IPS DF 6.9 (cell line): Measurements from ENCODE around the gene BCAS1.

Experiments
- DNase-seq: peaks from one replicate; pipeline ENCODE4 v3.0.0-alpha.2; 2013; ENCODE audit warnings: low read depth, low spot score
- H3K27ac ChIP-seq: one replicate; pipeline ENCODE4 v1.5.1; 2013; ENCODE audit warnings: low read length, control low read depth
- H3K27me3 ChIP-seq: 2 replicates; pipeline ENCODE4 v1.6.1; 2013; ENCODE audit warnings: mild to moderate bottlenecking, low read length; ENCODE audit not compliant: control insufficient read depth, insufficient read depth
- H3K36me3 ChIP-seq: 2 replicates; pipeline ENCODE4 v1.6.1; 2013; ENCODE audit warnings: low read length; ENCODE audit not compliant: control insufficient read depth, insufficient read depth
- H3K4me1 ChIP-seq: 2 replicates; pipeline ENCODE4 v1.6.1; 2013; ENCODE audit warnings: low read length; ENCODE audit not compliant: control insufficient read depth, insufficient read depth
- H3K4me3 ChIP-seq: 2 replicates; pipeline ENCODE4 v1.5.1; 2013; ENCODE audit warnings: mild to moderate bottlenecking, low read length
- H3K9me3 ChIP-seq: 2 replicates; pipeline ENCODE4 v1.6.1; 2013; ENCODE audit warnings: low read length, inconsistent platforms; ENCODE audit not compliant: control insufficient read depth, insufficient read depth
- WGBS: extraction: QIAGEN DNeasy Blood & Tissue Kit; methylation state at CpG from one replicate; pipeline ENCODE4 v1.1.7; 2013; ENCODE audit warnings: mixed read lengths, missing lambda C conversion rate; ENCODE audit not compliant: insufficient read length, insufficient coverage; 5-methylcytosine and 5-hydroxymethylcytosine counted together

The BCAS1 gene

DNA sequence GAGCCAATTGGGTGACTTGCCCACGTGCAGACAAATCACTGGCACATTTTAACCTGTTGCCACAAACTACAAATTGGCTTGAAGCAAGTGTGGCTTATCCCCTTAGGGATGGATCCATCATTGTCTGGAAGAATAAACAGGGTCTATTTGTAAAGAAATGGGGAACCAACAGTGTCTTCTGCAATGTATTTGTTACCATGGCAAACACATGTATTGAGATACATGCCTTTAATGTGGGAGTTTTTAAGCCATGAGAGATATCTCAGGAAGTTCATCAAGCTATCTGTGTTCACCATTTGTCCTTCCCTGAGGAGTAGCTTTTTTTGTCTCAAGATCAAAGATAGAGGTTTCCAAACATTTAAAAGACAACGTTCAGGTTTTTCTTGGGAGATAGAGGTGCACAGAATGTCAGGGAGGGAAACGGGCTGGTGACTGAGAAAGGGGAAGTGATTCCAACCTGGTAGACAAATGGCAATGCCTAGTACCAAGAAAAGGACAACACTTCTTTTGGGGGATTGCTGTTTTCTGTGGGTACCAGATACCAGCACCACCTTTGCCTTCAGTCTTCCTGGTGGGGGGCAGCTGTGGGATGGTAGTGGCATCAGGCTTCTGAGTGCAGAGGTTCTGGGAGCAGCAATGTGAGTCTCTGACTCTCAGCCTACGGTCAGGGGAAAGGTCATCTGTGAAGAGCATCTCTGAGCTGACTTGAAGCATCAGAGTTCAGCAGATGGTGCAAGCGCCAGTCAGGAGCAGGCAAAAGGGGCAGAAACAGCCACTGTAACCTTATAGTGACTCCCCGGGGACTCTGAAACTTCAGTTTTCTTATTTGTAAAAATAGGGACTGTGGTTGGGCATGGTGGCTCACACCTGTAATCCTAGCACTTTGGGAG lies 20.1 kb upstream of the BCAS1 start:
- H3K4me3 ChIP-seq = no peak overlapping the region
- WGBS = no CpG with 5 or more reads among the region's 6 CpGs
- no peak for DNase-seq
- H3K36me3 ChIP-seq = no peaks in the 10 kb centered on the region
- no peaks in the 10 kb centered on the region; the same call in 1 of the 2 replicates for H3K9me3 ChIP-seq
- H3K4me1 ChIP-seq = no peaks in the 10 kb centered on the region
- H3K27me3 ChIP-seq = no peaks in the 10 kb centered on the region
- no peak overlapping the region for H3K27ac ChIP-seq

DNA sequence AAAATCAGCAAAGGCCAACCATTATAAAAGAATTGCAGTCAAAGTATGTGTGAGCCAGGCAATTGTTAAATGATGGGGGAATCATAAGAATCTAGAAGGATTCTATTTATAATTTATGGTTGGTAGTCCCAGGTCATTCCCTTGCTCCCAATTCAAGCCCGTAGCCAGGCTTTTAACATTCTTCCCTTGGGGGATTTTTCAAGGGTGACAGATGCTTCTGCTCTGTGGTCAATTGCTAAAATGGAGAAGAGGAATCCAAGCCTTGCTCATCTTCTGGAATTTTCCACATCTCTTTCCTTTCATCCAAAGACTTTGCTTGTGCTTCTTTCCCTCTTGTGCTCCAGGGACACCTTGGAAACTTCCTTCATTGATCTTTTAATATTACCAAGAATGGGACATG lies 18.0 kb upstream of the BCAS1 start:
- no peaks in the 10 kb centered on the region; the same call in 1 of the 2 replicates for H3K9me3 ChIP-seq
- H3K27me3 ChIP-seq = no peaks in the 10 kb centered on the region
- no peak for DNase-seq
- H3K36me3 ChIP-seq = no peaks in the 10 kb centered on the region
- WGBS = no CpG with 5 or more reads among the region's 1 CpG
- no peak overlapping the region for H3K4me3 ChIP-seq
- no peak overlapping the region for H3K27ac ChIP-seq
- no peaks in the 10 kb centered on the region for H3K4me1 ChIP-seq

DNA sequence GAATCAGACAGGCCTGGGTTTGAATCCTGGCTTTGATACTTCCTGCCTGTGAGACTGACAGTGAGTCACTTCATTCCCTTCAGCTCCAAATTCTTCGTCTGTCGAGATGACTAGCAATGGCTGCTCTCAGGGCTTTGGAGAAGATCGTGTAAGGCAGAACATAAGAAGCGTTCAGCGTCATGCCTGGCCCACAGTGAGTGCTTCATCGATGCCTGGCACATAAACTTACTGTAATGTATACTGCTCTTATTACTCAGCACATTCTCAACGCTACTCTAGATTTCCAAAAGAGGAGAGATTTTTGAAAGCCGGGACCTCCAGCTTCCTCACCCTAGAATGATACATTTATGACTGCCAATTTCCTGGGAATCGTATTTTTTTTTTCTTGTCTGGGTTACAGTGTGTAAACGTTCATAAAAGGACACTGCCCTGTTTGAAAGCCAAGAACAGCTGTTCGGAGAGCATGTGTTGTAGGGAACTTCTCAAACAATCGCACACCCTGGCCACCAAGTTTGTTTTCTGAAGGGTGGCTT lies 16.2 kb upstream of the BCAS1 start:
- no peaks in the 10 kb centered on the region for H3K4me1 ChIP-seq
- no peak overlapping the region for H3K4me3 ChIP-seq
- H3K27ac ChIP-seq = no peak overlapping the region
- H3K9me3 ChIP-seq = no peaks in the 10 kb centered on the region; the same call in 1 of the 2 replicates
- no CpG with 5 or more reads among the region's 12 CpGs for WGBS
- H3K27me3 ChIP-seq = no peaks in the 10 kb centered on the region
- no peak for DNase-seq
- no peaks in the 10 kb centered on the region for H3K36me3 ChIP-seq

DNA sequence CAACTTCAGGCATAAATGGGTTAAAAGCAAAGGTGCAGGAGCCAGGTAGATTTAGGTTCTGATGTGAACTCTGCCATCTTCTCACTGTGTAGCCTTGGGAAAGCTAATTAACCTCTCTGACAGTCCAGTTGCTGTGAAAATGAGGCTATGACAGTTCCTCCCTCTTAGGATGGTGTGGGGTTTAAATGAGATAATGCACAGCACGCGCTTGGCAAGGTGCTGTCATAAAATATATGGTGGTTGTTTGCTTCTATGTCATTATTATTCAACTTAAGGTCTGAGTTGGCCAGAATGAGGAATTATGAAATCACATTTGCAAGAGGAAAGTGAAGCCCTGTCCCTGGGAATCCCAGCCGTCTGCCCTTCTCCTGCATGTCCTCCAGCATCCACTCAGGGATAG lies 15.5 kb upstream of the BCAS1 start:
- no peak overlapping the region for H3K4me3 ChIP-seq
- no peak for DNase-seq
- no CpG with 5 or more reads among the region's 3 CpGs for WGBS

DNA sequence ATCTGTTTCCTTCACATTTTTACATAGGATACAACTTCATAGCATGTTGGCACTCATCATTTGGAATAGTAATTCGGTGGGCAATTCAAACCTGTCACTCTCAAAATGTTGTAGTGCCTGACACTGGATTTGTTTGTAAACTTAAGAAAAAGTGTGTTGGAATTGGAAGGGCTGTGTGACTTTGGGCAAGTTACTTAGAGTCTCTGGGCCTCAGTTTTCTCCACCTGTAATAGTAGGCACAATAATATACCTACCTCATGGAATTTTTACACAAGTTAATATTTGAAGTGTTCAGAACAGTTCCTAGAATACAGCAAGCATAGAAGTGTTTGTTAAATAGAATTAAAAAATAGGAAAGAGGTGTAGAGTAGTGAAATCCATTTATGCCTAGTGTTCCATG lies 15.0 kb upstream of the BCAS1 start:
- WGBS = no CpG with 5 or more reads among the region's 1 CpG
- Histone ChIP-seq H3K27me3 (no peaks in the 10 kb centered on the region), H3K27ac (no peak overlapping the region)

More for the DNA sequence above, 15.5 kb upstream of the BCAS1 start:
- Histone ChIP-seq H3K4me1 (no peaks in the 10 kb centered on the region), H3K9me3 (no peaks in the 10 kb centered on the region; the same call in 1 of the 2 replicates), H3K27me3 (no peaks in the 10 kb centered on the region), H3K27ac (no peak overlapping the region), H3K36me3 (no peaks in the 10 kb centered on the region)

DNA sequence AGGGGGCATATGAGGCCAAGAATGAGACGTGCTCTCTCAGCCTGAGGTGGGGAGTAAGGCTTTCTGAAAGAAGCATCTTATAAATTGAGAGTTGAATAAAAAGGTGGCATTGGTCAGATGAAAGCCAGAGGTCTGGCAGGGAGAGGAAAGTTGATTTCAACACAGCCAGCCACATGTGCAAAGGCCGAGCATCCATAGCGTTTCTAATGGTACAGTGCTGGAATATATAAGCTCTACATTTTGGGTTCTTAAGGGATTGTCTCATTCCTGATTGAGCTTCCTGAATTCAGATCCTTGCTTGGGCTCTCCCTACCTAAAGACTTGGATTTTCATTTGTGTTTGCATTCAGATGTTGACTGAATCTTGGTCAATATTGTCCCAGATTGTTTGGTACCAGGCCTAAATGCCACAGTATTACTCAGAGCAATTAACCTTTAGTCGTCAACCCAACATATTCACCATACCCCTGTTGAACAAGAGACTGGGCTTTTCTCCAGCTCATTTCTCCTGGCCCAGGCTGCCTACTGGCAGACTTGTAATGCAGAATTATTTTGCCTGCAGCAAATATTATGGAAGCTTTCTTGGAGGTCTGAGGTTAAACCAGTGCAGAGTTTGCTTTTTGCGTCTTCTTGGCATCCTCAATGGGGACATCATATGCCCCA lies 14.5 kb upstream of the BCAS1 start:
- Histone ChIP-seq H3K4me1 (no peaks in the 10 kb centered on the region), H3K9me3 (no peaks in the 10 kb centered on the region; the same call in 1 of the 2 replicates), H3K36me3 (no peaks in the 10 kb centered on the region), H3K27me3 (no peaks in the 10 kb centered on the region), H3K27ac (no peak overlapping the region), H3K4me3 (no peak overlapping the region)
- no CpG with 5 or more reads among the region's 5 CpGs for WGBS
- DNase-seq = no peak

More for the DNA sequence above, 15.0 kb upstream of the BCAS1 start:
- Histone ChIP-seq H3K36me3 (no peaks in the 10 kb centered on the region), H3K9me3 (no peaks in the 10 kb centered on the region; the same call in 1 of the 2 replicates), H3K4me1 (no peaks in the 10 kb centered on the region), H3K4me3 (no peak overlapping the region)
- DNase-seq = no peak

DNA sequence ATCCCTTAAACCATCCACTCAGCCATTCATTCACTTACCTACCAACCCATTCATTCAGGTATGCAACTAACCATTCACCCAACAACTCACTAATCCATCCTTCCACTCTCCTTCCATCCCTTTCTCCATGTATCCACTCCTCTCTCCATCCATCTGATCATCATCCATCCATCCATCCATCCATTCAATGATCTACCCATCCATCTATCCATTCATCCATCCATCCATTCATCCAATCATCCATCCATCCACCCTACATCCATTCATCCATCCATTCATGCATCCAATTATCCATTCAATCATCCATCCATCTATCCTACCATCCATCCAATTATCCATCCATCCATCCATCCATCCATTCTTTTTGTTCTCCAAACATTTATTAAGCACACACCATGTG lies 13.8 kb upstream of the BCAS1 start:
- no peaks in the 10 kb centered on the region for H3K4me1 ChIP-seq
- H3K27ac ChIP-seq = no peak overlapping the region
- no peaks in the 10 kb centered on the region for H3K27me3 ChIP-seq
- DNase-seq = no peak
- H3K36me3 ChIP-seq = no peaks in the 10 kb centered on the region
- no peak overlapping the region for H3K4me3 ChIP-seq
- no peaks in the 10 kb centered on the region; the same call in 1 of the 2 replicates for H3K9me3 ChIP-seq

DNA sequence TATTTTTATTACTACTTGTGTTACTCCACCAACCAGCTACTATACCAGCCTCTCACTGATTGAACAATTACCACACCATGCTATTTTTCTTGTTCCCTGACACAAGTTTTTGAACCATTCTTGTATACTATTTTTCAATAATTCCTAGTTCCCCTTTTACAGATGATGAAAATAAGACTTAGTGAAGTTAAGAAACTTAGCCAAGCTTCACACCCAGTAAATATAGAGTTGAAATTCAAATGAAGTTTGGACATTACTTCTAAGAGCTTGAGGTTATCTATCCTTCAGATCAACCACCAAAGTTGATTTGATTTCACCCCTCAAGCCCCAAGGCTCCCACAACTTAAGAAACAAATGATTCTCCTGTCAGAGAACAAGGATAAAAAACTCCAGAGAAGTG lies 13.1 kb upstream of the BCAS1 start:
- Histone ChIP-seq H3K4me3 (no peak overlapping the region), H3K27me3 (no peaks in the 10 kb centered on the region), H3K4me1 (no peaks in the 10 kb centered on the region), H3K27ac (no peak overlapping the region), H3K9me3 (no peaks in the 10 kb centered on the region; the same call in 1 of the 2 replicates), H3K36me3 (no peaks in the 10 kb centered on the region)
- DNase-seq = no peak

DNA sequence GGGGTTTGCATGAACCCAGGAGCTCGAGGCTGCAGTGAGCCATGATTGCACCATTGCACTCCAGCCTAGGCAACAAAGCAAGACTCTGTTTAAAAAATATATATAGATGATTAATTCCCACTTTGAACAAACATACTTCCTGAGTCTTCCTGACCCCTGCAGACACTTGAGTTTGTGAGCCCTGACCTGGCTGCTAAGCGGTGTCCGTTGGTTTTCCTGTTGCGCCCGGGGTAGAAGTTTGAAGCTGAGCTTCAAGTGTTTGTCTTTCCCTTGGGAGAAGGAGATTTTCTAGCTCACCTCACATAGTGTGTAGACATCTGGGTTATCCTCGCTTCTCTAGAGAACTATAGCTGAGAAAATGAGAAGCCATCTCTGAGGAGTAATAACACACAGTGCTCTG lies 11.7 kb upstream of the BCAS1 start:
- no CpG with 5 or more reads among the region's 6 CpGs for WGBS

DNA sequence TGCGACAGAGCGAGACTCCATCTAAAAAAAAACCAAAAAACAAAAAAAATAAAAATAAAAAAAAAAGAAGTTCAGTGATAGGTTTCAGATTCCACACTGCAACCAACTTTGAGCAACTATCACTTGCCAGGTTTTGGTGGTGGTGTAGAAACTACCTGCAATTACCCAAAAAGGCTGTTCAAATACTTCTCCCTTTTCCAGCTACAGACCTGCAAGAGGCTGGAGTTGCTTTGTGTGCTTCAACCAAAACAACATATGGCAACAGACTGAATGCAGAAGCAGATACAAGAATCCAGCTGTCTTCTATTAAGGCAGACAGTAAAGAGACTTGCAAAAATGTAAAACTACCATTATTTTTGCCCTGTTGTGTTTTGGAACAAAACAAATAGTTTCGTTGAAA lies 9.3 kb upstream of the BCAS1 start:
- Histone ChIP-seq H3K4me3 (no peak overlapping the region), H3K36me3 (no peaks in the 10 kb centered on the region), H3K9me3 (no peaks in the 10 kb centered on the region), H3K27ac (no peak overlapping the region), H3K4me1 (no peaks in the 10 kb centered on the region), H3K27me3 (no peaks in the 10 kb centered on the region)
- no CpG with 5 or more reads among the region's 3 CpGs for WGBS
- no peak for DNase-seq

More for the DNA sequence above, 11.7 kb upstream of the BCAS1 start:
- H3K4me3 ChIP-seq = no peak overlapping the region
- H3K27me3 ChIP-seq = no peaks in the 10 kb centered on the region
- no peak for DNase-seq
- H3K36me3 ChIP-seq = no peaks in the 10 kb centered on the region
- no peaks in the 10 kb centered on the region for H3K4me1 ChIP-seq
- no peak overlapping the region for H3K27ac ChIP-seq
- H3K9me3 ChIP-seq = no peaks in the 10 kb centered on the region; the same call in 1 of the 2 replicates
